ENCODE measurements around the gene PALLD. TPM values are rescaled to one million over a fixed set of nuclear protein-coding genes. Genes with fewer than 3 reads are reported as not detected.

PALLD gene
- total and polyA plus RNA-seq, 2 of the 13 experiments (the other 11 are each of a cell fraction or from before 2014, with no cell fraction given): 0.50 to 1.5 TPM

DNA sequence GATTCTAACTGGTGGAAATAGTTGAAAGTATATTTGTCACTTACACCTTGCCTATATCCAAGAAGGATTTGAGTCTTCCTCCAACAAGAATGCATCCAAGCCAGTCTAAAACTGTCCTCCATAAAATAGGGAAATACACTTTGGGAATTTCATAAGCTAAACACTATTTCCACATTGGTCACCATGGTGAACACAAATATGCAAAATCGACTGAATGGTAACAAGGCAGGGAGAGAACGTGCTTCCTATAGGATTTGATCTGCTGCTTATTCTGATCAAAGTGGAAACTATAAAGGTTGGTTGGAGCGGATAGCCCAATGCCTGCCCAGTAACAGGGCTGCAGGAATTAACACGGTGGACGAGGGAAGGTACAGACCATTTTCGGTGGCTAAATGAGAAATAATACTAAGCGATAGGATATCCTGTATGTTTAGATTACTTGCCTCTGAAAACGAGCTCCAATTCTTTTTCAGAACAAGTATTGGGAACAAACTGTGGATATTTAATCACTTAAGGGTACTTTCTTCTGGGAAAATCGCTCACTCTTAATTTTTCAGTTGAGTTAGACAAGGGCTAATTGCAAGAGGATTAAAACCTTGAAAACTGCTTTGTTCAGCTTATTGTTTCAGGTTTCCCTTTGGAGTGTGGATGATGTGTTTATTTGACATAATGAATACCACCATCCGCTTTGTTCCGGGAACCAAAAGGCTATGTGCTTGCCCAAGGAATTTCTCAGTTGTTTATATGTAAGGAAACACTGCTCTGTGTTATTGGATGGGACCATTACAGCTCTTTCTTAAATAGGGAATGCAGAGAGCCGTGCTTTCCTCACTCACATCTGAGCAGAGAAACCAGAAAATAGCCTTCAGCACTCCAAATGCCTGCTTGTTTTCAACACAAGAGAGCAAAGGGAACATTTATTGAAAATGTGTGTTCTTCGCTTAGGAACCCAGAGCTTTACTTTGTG, 318.8 kb downstream of the PALLD start:
- CTCF ChIA-PET (ENCODE audit: low intra/inter-chr PET ratio, low total read pairs): no interaction called here
- no peak for ATAC-seq
- in situ Hi-C loops (cut with HindIII; ENCODE audit: extremely low pct_ligation_motif_present, low pct_unique_long_range_greater_than_20kb): no loop called here
- TF ChIP-seq TFE3 (CRISPR knock-in tag; IDR thresholded peaks at IDR 0.05): no peak
- no peak for TF ChIP-seq HMGA1 (CRISPR knock-in tag; conservative IDR thresholded peaks at IDR 0.05)
- TF ChIP-seq ZNF713 (CRISPR knock-in tag; IDR thresholded peaks at IDR 0.05): no peak
- TF ChIP-seq, protein P1, sequence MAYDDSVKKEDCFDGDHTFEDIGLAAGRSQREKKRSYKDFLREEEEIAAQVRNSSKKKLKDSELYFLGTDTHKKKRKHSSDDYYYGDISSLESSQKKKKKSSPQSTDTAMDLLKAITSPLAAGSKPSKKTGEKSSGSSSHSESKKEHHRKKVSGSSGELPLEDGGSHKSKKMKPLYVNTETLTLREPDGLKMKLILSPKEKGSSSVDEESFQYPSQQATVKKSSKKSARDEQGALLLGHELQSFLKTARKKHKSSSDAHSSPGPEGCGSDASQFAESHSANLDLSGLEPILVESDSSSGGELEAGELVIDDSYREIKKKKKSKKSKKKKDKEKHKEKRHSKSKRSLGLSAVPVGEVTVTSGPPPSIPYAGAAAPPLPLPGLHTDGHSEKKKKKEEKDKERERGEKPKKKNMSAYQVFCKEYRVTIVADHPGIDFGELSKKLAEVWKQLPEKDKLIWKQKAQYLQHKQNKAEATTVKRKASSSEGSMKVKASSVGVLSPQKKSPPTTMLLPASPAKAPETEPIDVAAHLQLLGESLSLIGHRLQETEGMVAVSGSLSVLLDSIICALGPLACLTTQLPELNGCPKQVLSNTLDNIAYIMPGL (CRISPR knock-in tag; IDR thresholded peaks at IDR 0.05; ENCODE audit: borderline replicate concordance in 1 of 2, low read depth in 1 of 2): no peak
- TF ChIP-seq PRDM10 (CRISPR knock-in tag; IDR thresholded peaks at IDR 0.05; ENCODE audit: low read depth): no peak
- no peak for TF ChIP-seq SOX13 (IDR thresholded peaks at IDR 0.05)
- TF ChIP-seq SOX13 (CRISPR knock-in tag; conservative IDR thresholded peaks at IDR 0.05 in 1 of 2, IDR thresholded peaks at IDR 0.05 in 1 of 2): no peak
- no peak for TF ChIP-seq PAF1 (CRISPR knock-in tag; IDR thresholded peaks at IDR 0.05)
- TF ChIP-seq, protein P2, sequence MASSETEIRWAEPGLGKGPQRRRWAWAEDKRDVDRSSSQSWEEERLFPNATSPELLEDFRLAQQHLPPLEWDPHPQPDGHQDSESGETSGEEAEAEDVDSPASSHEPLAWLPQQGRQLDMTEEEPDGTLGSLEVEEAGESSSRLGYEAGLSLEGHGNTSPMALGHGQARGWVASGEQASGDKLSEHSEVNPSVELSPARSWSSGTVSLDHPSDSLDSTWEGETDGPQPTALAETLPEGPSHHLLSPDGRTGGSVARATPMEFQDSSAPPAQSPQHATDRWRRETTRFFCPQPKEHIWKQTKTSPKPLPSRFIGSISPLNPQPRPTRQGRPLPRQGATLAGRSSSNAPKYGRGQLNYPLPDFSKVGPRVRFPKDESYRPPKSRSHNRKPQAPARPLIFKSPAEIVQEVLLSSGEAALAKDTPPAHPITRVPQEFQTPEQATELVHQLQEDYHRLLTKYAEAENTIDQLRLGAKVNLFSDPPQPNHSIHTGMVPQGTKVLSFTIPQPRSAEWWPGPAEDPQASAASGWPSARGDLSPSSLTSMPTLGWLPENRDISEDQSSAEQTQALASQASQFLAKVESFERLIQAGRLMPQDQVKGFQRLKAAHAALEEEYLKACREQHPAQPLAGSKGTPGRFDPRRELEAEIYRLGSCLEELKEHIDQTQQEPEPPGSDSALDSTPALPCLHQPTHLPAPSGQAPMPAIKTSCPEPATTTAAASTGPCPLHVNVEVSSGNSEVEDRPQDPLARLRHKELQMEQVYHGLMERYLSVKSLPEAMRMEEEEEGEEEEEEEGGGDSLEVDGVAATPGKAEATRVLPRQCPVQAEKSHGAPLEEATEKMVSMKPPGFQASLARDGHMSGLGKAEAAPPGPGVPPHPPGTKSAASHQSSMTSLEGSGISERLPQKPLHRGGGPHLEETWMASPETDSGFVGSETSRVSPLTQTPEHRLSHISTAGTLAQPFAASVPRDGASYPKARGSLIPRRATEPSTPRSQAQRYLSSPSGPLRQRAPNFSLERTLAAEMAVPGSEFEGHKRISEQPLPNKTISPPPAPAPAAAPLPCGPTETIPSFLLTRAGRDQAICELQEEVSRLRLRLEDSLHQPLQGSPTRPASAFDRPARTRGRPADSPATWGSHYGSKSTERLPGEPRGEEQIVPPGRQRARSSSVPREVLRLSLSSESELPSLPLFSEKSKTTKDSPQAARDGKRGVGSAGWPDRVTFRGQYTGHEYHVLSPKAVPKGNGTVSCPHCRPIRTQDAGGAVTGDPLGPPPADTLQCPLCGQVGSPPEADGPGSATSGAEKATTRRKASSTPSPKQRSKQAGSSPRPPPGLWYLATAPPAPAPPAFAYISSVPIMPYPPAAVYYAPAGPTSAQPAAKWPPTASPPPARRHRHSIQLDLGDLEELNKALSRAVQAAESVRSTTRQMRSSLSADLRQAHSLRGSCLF (CRISPR knock-in tag; IDR thresholded peaks at IDR 0.05; ENCODE audit: borderline replicate concordance): no peak
- no peak for TF ChIP-seq GTF3A (CRISPR knock-in tag; conservative IDR thresholded peaks at IDR 0.05)

More for the DNA sequence above, 318.8 kb downstream of the PALLD start:
- Histone ChIP-seq H3K27me3 (ENCODE audit: control insufficient read depth in 1 of 2, insufficient read depth in 2 of 2, low read length in 2 of 2) (peaks cover 0 to 8% of the 10 kb centered on the region in 2 experiments; a peak in 1 of 5 replicates), H3K79me2 (ENCODE audit: insufficient read depth, low read length) (no peaks in the 10 kb centered on the region), H3K9ac (ENCODE audit: insufficient read depth, low read depth, low read length) (no peak overlapping the region), H4K20me1 (ENCODE audit: insufficient read depth, low read length) (no peaks in the 10 kb centered on the region), H3K4me1 (ENCODE audit: insufficient read depth, low read length) (peaks cover 10% of the 10 kb centered on the region), H3K27ac (ENCODE audit: extremely low read length, insufficient read depth, low read length) (no peak overlapping the region), H3K36me3 (replicated peaks in 1 of 2; ENCODE audit: control insufficient read depth in 1 of 2, insufficient read depth in 2 of 2, low read length in 2 of 2) (no peaks in the 10 kb centered on the region), H2AFZ (ENCODE audit: low read length) (no peak overlapping the region), H3K4me3 (replicated peaks in 1 of 3; ENCODE audit: insufficient read depth in 1 of 3, low read depth in 2 of 3, low read length in 3 of 3) (no peak overlapping the region), H3K9me3 (ENCODE audit: low read length) (no peaks in the 10 kb centered on the region), H3K4me2 (ENCODE audit: low read depth, low read length) (no peak overlapping the region)
- FAIRE-seq (no peak), DNase-seq (ENCODE audit: low spot score) (no peak)
- BruUV-seq (replicated peaks): no TSS peak
- intact Hi-C loops (cut with micrococcal nuclease; ENCODE audit: unreplicated experiment): no loop called here
- WGBS (ENCODE audit: low lambda C conversion rate): 69% methylated on average over 13 of the region's 13 CpGs
- POLR2A ChIA-PET: no interaction called here
